GM18508 (cell line): Measurements from ENCODE around the gene DUOX2.
"Not testable (repeated sequence)": the region's sequence is repeated elsewhere in the genome, so short reads cannot be mapped to it uniquely, and the experiment has no call there.

Experiments used
- ATAC-seq: cut with Tn5 transposase; IDR thresholded peaks from one replicate; pipeline ENCODE4 v1.9.1; 2021; ENCODE audit warnings: moderate number of reproducible peaks; ENCODE audit not compliant: insufficient read depth, unreplicated experiment

The DUOX2 gene

GRCh38 chr15:45139770-45140169, 25.8 kb upstream of the DUOX2 start:
- ATAC-seq = no peak

DNA sequence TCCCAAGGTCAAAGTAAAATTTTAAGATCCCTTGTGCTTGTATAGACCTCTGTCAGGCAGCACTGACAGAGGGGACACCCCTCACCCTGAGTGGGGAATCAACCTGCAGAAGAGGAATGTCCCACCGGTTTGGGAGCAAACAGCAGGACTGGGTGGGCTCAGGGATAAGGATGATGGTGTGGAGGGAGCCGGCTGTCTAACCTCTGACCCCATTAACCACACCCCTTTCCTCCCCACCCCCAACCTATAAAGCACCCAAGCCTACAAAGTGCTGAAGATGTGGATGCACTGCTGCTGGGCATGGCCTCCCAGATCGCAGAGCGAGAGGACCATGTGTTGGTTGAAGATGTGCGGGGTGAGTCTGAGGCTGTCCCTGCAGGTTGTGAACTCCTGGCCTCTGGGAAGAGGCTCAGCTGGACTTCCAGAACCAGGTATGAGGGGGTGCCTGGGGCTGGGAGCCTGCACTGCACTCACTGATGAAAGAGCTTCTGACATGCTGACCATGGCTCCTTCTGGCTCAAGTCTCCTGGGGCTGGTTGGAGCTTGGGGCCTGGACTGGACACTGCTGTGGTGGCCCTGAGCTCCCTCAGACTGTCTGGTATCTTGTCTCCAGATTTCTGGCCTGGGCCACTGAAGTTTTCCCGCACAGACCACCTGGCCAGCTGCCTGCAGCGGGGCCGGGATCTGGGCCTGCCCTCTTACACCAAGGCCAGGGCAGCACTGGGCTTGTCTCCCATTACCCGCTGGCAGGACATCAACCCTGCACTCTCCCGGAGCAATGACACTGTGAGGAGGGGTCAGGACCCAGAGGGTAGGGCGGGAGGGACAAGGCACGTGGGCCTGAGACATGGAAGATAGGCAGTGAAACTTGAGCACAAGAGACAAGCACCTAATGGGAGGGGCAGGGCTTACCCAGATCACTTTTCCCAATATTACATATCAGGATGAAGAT, 25.1 kb upstream of the DUOX2 start:
- ATAC-seq = no peak

DNA sequence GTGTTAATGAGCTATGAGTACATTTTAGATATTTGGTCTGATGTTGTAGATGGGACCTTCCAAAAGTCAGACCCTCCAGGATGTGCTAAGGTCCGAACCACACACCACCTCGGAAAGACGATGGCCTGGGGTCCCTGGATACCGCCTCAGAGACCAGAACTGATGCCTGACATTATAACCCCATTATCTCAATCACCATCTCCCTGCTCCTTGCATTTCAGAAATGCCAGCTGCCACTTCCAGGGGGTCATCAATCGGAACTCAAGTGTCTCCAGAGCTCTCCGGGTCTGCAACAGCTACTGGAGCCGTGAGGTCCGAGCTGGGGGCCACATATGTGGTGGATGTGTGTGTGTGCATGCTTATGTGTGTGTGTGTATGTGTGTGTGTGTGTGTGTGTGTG, 23.7 kb upstream of the DUOX2 start:
- ATAC-seq = no peak

DNA sequence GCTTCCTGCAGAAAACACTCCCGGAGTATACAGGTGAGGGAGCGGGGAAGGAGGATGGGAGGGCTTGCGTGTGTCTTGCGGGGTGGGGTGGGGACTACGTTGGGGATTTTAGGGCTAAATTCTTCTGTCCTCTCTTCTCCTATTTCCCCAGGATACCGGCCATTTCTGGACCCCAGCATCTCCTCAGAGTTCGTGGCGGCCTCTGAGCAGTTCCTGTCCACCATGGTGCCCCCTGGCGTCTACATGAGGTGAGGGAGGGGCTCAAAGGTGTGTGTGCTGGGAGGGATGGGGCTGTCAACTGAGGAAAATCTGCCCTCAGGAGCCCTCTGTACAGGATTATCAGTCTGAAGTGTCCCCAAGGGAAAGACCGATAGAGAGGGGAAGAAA, 22.4 kb upstream of the DUOX2 start:
- ATAC-seq = no peak

DNA sequence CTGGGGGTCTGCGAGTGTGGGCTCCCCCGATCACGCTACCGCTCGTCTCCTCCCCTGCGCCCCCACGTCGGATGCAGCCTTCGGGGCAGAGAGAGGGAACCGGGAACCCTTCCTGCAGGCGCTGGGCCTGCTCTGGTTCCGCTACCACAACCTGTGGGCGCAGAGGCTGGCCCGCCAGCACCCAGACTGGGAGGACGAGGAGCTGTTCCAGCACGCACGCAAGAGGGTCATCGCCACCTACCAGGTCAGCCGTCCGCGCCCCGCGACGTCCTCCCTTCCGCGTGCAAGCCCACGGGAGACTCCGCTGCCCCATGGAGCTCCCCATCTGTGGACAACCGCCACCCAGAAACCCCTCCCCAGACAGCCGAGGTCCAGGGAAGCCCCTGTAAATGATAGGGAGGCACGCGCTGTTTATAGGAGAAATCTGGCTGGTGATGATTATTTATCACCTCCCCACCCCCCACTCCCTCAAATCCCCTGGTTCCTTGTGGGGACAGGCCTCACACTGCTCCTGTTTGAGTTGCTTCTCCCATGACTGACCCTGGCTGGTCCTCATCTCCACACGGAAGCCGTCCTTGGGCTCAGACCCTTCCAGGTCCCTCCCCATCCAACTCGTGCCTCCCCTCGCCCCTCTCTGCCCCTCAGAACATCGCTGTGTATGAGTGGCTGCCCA, 21.9 kb upstream of the DUOX2 start:
- not testable (repeated sequence) for ATAC-seq

- ATAC-seq = no peak
These were observed 21.0 kb upstream of the DUOX2 start for GRCh38 chr15:45134682-45135604.

DNA sequence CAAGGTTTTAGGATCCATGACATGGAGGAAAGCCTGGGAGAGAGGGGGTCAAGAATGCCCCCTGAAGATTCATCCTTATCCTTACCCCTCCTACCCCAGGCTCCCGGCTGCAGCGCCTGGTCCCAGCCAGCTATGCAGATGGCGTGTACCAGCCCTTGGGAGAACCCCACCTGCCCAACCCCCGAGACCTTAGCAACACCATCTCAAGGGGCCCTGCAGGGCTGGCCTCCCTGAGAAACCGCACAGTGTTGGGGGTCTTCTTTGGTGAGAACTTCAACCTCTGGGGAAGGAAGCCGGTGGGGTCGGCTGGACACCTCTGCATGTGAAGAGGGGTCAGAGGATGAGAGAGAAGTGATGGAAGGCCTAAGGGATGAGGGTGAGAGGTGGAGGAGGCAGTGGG, 20.1 kb upstream of the DUOX2 start:
- no peak for ATAC-seq

DNA sequence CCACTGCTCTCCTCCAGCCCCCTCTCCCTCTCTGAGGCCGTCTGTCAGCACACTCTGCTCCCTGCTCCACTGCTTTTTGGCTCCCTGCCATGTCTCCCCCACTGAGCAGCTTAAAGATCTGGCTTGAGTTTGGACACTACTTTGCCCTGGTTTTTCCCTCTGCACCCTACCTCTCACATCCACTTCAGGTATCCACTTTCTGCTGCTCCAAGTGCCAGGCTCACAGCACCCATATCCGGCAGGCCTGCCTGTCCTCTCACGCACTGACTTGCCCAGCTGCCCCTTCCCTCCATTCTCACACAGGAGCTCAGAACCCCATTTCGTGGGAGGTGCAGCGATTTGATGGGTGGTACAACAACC, 19.6 kb upstream of the DUOX2 start:
- no peak for ATAC-seq

DNA sequence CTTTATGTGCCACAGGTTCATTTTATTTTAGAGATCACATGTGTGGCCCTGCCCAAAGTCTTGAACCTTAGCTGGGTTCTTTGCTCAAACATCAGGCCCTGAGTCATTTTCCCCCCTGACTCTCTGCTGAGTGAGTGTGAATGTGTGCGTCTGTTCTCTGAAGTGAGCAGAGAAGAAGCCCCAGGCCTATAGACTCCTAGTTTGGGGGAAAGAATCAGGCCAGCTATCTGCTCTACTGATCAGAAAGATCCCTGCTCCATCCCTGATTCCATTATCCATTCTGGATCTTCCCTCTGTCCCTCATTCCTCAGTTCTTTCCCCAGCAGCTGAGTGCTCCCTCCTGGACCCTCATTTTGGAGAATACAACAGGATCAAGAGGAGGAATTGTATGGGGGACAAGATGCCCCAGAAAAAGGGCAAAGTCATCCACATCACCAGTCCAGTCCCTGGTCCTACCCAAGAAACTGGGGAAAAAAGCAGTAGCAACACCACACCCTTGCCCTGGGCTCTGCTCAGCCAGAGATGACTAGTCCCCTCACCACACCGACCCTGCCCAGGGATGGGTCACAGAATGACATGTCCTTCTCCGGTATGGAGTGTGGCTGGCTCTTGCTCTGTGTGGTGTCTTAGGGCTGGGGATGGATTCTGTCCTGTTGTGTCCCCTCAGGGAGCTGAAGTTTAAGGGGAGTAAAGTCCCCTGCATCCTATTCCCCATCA, 19.0 kb upstream of the DUOX2 start:
- ATAC-seq = no peak

DNA sequence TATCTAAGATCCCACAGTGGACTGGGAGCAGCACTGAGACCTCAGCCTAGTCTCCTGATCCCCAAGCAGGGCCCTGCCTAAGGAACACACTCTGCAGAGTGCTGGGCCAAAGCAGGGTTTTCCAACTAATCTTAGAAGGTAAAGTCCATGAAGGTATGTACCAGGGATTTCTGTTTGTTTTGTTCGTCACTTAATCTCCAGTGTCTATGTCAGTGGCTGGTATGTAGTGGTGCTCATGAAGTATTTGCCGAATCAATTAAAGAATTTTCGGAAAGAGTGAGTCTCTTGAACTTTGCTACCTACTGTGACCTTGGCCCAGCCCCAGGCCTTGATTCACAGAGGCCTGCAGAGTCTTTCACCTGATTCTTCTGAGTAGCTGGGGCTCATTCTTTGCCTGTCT, 17.5 kb upstream of the DUOX2 start:
- no peak for ATAC-seq

DNA sequence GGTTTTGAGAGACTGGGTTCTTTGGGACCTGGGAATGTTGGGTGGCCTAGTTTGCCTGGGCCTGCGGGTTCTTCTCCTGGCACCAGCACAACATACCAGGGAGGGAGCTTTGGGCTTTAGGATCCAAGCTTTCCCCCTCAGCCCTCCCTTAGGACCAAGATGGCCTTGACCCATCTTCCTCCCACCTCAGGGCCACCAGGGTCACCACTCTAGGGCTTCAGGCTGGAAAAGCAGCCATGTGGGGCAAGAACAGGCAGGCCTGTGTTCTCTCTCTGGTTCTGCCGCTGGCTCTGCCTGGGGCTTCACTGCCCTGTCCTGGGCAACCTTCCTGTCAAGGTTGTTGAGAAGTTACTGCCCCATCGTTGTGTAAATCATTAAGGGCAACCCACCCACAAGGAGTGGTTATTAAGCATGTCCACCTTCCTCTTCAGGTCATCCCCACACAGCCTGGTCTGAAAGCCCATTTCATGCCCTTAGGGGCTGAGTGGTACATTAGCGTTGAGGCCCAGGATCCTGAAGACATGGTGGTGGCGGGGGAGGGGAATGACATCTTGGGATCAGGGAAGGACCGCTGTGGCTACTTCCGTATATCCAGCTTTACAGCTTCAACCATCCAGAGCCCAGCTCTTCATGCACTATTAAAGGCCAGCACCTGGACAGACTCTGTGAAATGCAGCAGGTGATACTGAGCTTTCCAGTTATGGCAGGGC, 16.5 kb upstream of the DUOX2 start:
- ATAC-seq = no peak

DNA sequence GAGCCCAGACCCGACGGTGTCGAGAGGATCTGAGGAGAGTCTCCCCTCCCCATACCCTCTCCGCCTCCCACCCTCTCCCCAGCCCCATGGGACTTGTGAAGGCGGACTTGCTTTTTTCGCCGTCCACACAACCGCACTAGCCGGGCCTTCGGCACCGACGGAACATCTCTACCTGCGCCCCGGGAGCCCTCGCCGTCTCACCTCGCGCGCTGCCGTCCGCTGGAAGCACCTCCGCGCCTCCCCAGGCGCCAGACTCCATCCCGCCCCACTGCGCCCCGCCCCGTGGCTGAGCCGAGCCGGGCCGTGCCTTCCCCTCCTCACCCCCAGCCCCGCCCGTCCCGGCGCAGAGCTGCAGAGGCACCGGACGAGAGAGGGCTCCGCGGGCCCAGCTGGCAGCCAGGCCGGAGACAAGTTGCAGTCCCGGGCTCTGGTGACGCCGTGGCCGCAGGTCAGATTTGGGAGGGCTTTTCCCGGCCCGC, 15.7 kb upstream of the DUOX2 start, which contains the start of the genes DUOX1 and DUOXA1:
Gene DUOX1, plus strand, starts transcription at position 344 of the 479 bp plus-strand sequence. CDS start 1,973 bp downstream, outside the sequence.
Gene DUOXA1, minus strand, starts transcription at position 229 of the 479 bp plus-strand sequence. CDS start 6,865 bp downstream, outside the sequence.
- no peak for ATAC-seq

DNA sequence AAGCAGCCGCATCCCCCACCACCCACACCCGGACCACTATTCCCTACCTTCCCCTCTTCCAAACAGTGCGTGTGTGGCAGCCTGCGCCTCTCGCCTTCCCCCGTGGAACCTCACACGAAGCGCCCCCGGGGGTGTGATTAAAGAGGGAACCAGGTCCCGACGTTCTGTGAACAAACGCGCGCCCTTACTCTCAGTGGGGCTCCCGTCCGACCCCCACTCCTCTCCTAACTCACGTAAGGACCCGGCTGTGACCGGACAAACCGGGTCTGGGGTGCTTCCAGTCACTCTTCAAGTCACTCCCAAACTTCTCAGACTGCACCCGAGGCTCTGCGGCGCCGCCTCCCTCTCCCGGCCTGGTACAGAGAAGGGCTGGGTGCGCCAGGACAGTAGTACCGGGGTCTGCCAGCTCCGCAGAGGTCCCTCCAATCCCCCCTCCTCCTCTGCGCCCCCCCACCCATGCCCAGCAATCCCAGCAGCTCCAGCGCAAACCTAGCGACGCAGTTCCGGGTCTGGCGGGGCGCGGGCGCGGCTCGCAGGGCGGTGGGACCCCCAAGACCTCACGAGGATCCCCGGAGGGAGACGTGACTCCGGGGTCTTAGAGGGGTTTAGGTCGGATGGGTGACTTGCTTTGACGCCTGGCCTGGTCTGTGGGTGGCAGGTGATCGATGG, 15.1 kb upstream of the DUOX2 start:
- ATAC-seq = no peak

- ATAC-seq = no peak
These were observed 12.7 kb upstream of the DUOX2 start for GRCh38 chr15:45126535-45127158.

DNA sequence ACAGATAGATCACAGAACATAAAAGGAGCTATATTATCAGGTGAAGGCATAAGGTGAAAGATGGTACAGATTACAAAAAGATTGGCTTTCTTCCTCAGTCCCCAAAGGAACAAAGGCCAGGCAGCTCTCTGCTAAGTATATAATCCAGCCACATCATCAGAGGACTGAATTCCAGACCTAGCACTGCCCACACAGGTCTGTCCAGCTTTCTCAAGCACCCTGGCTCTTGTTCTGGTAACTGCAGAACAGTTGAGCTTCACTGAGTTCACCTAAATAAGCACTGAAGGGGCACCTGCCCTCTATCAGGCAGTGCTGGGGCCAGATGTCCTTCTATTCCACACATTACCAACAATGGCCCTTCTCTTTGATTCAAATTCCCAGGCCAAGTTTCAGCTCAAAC, 9.4 kb upstream of the DUOX2 start:
- ATAC-seq = no peak

DNA sequence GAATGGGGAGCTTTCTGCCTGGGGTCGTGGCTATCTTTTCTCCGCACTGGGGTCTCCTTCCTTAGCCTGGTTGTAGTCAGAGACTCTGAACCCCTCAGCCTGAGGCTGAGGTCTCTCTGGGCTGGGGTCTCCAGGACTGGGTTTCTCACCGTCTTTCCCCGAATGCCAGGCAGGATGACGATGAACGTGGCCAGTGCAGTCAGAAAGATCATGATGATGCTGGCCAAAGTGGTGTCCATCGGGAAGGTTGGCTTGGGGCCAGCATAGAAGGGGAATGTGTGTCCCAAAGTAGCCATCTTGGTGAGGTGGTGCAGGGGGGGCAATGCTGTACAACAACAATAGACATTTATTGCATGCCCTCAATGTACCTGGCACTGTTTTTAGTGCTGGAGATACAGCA, 8.7 kb upstream of the DUOX2 start:
- no peak for ATAC-seq

GRCh38 chr15:45121706-45122417, 7.9 kb upstream of the DUOX2 start:
- no peak for ATAC-seq
